Neural progenitor cell (in vitro differentiated cells): ENCODE data around the gene ZNF511.
A peak's percentile ranks its signal among the peaks of the same experiment; 100 is the strongest.

Source experiments
- EZH2 ChIP-seq: fragments of 200-600 bp; sonication (generic); IDR thresholded peaks from 2 replicates; pipeline ENCODE4 v1.6.1; 2017; ENCODE audit warnings: antibody characterized with exemption, mild to moderate bottlenecking, moderate library complexity
- EZH2phosphoT487 ChIP-seq: fragments of 200-600 bp; sonication (generic); IDR thresholded peaks from 2 replicates; pipeline ENCODE4 v1.6.1; 2017; ENCODE audit warnings: antibody characterized with exemption

DNA sequence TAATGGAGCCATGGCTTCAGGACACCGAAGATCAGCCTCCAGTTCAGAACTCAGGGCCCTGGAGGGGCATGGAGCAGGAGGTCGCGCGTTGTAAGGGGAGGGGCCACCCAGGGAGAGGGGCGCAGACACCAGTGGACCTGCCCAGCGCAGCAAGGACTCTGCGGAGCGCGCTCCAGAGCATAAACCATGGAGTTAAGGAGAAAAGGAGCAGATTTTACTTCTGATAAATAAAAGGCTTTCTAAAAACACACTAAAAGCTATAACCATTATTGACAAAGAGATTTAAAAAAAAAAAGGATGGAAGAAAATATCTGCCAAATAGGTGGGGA lies 17.5 kb downstream of the ZNF511 start:
- peak; percentile 8 for TF ChIP-seq EZH2
- TF ChIP-seq EZH2phosphoT487, result no peak
